Suprapubic skin (tissue), 4 donors: ENCODE measurements around the gene SLC23A1. TPM values are rescaled to one million over a fixed set of nuclear protein-coding genes. Genes with fewer than 3 reads are reported as not detected.

ENCODE experiments used
- DNase-seq, 2 donors: peaks; one replicate each; pipeline ENCODE4 v3.0.0-alpha.2; 2019; ENCODE audit warnings: low spot score in 2 of 2
- H3K27ac ChIP-seq: fragments of 200-600 bp; sonication (generic); one replicate; pipeline ENCODE4 v1.5.1; 2019
- H3K27me3 ChIP-seq: fragments of 200-600 bp; sonication (generic); one replicate; pipeline ENCODE4 v1.5.1; 2019
- H3K36me3 ChIP-seq: fragments of 200-600 bp; sonication (generic); one replicate; pipeline ENCODE4 v1.5.1; 2019
- H3K4me1 ChIP-seq: fragments of 200-600 bp; sonication (generic); one replicate; pipeline ENCODE4 v1.5.1; 2019
- H3K4me3 ChIP-seq: fragments of 200-600 bp; sonication (generic); one replicate; pipeline ENCODE4 v1.5.1; 2019; ENCODE audit warnings: mild to moderate bottlenecking
- H3K9me3 ChIP-seq: fragments of 200-600 bp; sonication (generic); one replicate; pipeline ENCODE4 v1.5.1; 2019
- EP300 ChIP-seq: sonication (generic); formaldehyde crosslinking; IDR thresholded peaks from one replicate; pipeline ENCODE4 v1.6.1; 2017; ENCODE audit warnings: antibody characterized with exemption
- POLR2A ChIP-seq, 2 donors: fragments of 450-650 bp; IDR thresholded peaks; one replicate each; pipeline ENCODE4 v1.6.1; 2017; ENCODE audit warnings: antibody characterized with exemption in 2 of 2, mild to moderate bottlenecking in 2 of 2, moderate library complexity in 2 of 2
- POLR2AphosphoS5 ChIP-seq, 3 donors: sonication (generic); formaldehyde crosslinking; IDR thresholded peaks; one replicate each; pipeline ENCODE4 v1.6.1; 2017; ENCODE audit warnings: antibody characterized with exemption in 3 of 3
- WGBS: methylation state at CpG from one replicate; pipeline ENCODE4 v1.1.5; 2018; 5-methylcytosine and 5-hydroxymethylcytosine counted together
- total RNA-seq, 4 donors: library from RNA; depleted of rRNA; stranded (reverse); fragments of >200 nt; gene quantifications; one replicate each; pipeline ENCODE4 v1.1.0, GENCODE V29; 2016
- TF ChIP-seq, protein P1 (sequence below), 2 donors: fragments of 200-600 bp in 1 of 2; fragments of 450-650 bp in 1 of 2; sonication (generic) in 1 of 2; IDR thresholded peaks; one replicate each; pipeline ENCODE4 v1.5.1; 2016 to 2019; ENCODE audit warnings: antibody characterized with exemption in 2 of 2, mild to moderate bottlenecking in 1 of 2, moderate library complexity in 1 of 2

The SLC23A1 gene
- 1 to 10 TPM in 3 of 4 donors, not detected in 1; 2.3 to 6.4 (median 3.0) TPM for total RNA-seq

DNA sequence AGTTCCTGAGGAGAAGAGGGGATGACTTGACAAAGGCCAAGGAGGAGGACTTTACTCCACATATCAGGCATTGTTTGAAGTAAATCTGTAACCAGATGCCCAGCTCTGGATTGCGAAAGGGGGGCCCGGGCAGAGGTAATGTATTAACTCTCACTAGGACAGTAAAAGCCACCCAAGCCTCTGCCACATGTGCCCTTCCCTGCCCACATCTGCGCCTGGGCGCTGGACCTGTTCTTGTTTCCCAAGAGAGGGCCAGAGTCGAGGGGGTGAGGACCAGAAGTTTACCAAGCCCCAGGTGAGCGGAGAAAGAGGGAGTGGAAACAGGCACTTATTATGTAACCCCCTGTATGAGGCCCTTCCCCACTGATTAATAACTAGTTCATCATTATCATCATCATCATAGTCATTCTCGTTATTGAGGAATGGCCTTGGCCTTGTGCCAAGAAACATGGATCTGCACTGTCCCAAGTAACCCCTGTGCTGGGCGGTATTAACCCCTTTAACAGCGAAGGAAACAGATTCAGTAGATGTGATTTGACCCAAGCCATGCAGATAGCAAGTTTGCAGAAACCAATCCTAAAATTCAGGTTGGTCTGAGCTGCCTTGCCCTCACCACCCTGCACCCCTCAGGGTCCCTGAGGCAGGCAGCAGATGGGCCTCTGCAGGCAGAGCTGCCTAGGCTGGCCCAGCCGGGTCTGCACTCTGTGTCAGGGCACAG is at the start of gene SLC23A1:
Gene SLC23A1 (minus strand): TSS at position 23 of the 718 bp plus-strand sequence. CDS start 44 bp downstream, outside the sequence.
- H3K4me1 ChIP-seq: peaks cover 46% of the 10 kb centered on the region

GRCh38 chr5:139431706-139432105 is 48.6 kb upstream of the SLC23A1 start:
- DNase-seq: no peak
- no peak for TF ChIP-seq EP300
- TF ChIP-seq, protein P1, sequence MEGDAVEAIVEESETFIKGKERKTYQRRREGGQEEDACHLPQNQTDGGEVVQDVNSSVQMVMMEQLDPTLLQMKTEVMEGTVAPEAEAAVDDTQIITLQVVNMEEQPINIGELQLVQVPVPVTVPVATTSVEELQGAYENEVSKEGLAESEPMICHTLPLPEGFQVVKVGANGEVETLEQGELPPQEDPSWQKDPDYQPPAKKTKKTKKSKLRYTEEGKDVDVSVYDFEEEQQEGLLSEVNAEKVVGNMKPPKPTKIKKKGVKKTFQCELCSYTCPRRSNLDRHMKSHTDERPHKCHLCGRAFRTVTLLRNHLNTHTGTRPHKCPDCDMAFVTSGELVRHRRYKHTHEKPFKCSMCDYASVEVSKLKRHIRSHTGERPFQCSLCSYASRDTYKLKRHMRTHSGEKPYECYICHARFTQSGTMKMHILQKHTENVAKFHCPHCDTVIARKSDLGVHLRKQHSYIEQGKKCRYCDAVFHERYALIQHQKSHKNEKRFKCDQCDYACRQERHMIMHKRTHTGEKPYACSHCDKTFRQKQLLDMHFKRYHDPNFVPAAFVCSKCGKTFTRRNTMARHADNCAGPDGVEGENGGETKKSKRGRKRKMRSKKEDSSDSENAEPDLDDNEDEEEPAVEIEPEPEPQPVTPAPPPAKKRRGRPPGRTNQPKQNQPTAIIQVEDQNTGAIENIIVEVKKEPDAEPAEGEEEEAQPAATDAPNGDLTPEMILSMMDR (IDR thresholded peaks at IDR 0.05): no peak
- TF ChIP-seq POLR2AphosphoS5 (IDR thresholded peaks at IDR 0.05): no peak
- no peak for TF ChIP-seq POLR2A (IDR thresholded peaks at IDR 0.05)
- Histone ChIP-seq H3K9me3 (no peaks in the 10 kb centered on the region), H3K4me1 (no peaks in the 10 kb centered on the region), H3K4me3 (no peak overlapping the region), H3K27ac (no peak overlapping the region), H3K27me3 (no peaks in the 10 kb centered on the region), H3K36me3 (peaks cover 6% of the 10 kb centered on the region)
- 90% methylated on average over 1 of the region's 1 CpG for WGBS

More for the DNA sequence above, at the start of gene SLC23A1:
- Histone ChIP-seq H3K27ac (peak within 1 kb of the TSS; percentile 70), H3K36me3 (no peaks in the 10 kb centered on the region), H3K27me3 (no peaks in the 10 kb centered on the region), H3K4me3 (no peak within 1 kb of the TSS), H3K9me3 (no peaks in the 10 kb centered on the region)
- 59% methylated on average over 10 of the region's 10 CpGs for WGBS
- peak; percentile 40 to 76 for DNase-seq
- TF ChIP-seq POLR2AphosphoS5 (IDR thresholded peaks at IDR 0.05) (no peak), EP300 (no peak), POLR2A (IDR thresholded peaks at IDR 0.05) (no peak)
- TF ChIP-seq, protein P1 (IDR thresholded peaks at IDR 0.05): no peak

- no peak for TF ChIP-seq POLR2AphosphoS5 (IDR thresholded peaks at IDR 0.05)
- TF ChIP-seq POLR2A (IDR thresholded peaks at IDR 0.05): no peak
- TF ChIP-seq, protein P1 (IDR thresholded peaks at IDR 0.05): no peak
- no peak for TF ChIP-seq EP300
- no peaks in the 10 kb centered on the region for H3K9me3 ChIP-seq
- H3K4me3 ChIP-seq: no peak overlapping the region
- H3K27me3 ChIP-seq: no peaks in the 10 kb centered on the region
- H3K27ac ChIP-seq: no peak overlapping the region
- no peak for DNase-seq
- H3K4me1 ChIP-seq: no peaks in the 10 kb centered on the region
- 83% methylated on average over 2 of the region's 2 CpGs for WGBS
- peaks cover 17% of the 10 kb centered on the region for H3K36me3 ChIP-seq
Measured at GRCh38 chr5:139430015-139430414, 46.9 kb upstream of the SLC23A1 start.

DNA sequence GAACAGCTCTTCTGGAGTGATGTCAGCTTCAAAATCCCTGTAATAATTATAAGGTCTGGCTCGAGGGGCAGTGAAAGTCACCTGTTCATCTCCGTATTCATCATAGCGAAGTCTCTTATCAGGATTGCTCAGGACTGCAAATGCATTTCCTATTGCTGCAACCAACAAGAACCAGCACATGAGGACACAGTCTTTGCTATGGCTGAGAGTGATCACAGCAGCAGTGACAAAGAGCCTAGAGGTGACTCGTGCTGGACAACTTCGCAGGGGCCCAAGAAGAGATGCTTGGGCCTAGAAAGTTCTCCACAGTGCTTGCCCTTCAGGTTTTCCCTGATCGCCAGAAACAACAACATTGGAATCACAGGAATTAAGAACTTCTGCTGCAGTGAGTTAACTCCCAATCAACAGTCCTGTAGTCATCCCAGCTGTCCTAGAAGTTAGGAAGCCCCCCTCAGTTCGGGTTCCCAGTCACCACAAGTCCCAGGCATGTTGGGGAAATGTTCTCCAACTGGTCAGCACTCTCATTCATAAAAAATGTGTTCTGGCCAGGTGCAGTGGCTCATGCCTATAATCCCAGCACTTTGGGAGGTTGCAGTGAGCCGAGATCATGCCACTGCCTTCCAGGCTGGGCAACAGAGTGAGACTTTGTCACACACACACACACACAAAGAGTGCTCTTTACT is 43.2 kb upstream of the SLC23A1 start:
- no peak for DNase-seq

More for the DNA sequence above, 43.2 kb upstream of the SLC23A1 start:
- Histone ChIP-seq H3K36me3 (peaks cover 32% of the 10 kb centered on the region), H3K4me3 (no peak overlapping the region), H3K27ac (no peak overlapping the region), H3K4me1 (no peaks in the 10 kb centered on the region), H3K9me3 (no peaks in the 10 kb centered on the region), H3K27me3 (no peaks in the 10 kb centered on the region)
- TF ChIP-seq POLR2AphosphoS5 (IDR thresholded peaks at IDR 0.05) (no peak), EP300 (no peak), POLR2A (IDR thresholded peaks at IDR 0.05) (no peak)
- TF ChIP-seq, protein P1 (IDR thresholded peaks at IDR 0.05): no peak
- WGBS: 81% methylated on average over 8 of the region's 8 CpGs
